ENCODE data around the gene SIK2.
A peak's percentile ranks its signal among the peaks of the same experiment; 100 is the strongest.

Gene SIK2

GRCh38 chr11:111592491-111592890 lies 9.8 kb upstream of the SIK2 start:
- H2BK5ac ChIP-seq (ENCODE audit: low read length) = no peak overlapping the region
- H3K79me2 ChIP-seq (ENCODE audit: control insufficient read depth, insufficient read depth, low read length) = no peaks in the 10 kb centered on the region
- no peaks in the 10 kb centered on the region for H3K27me3 ChIP-seq (ENCODE audit: insufficient read depth, low read length, poor library complexity)
- H3K9ac ChIP-seq (ENCODE audit: low read length) = no peak overlapping the region
- no peak overlapping the region for H2BK15ac ChIP-seq (replicated peaks; ENCODE audit: low read depth)
- H3K4me1 ChIP-seq (ENCODE audit: control insufficient read depth, low read depth, low read length) = no peaks in the 10 kb centered on the region
- no peak overlapping the region for H2BK120ac ChIP-seq (ENCODE audit: low read depth, low read length)
- no peaks in the 10 kb centered on the region for H3K79me1 ChIP-seq (ENCODE audit: low read length)
- H3K4me3 ChIP-seq (ENCODE audit: low read length) = no peak overlapping the region
- H3K36me3 ChIP-seq (ENCODE audit: control insufficient read depth, insufficient read depth, low read length) = no peaks in the 10 kb centered on the region
- no peak overlapping the region for H2AK5ac ChIP-seq (ENCODE audit: low read length)
- H4K5ac ChIP-seq (ENCODE audit: low read length) = no peak overlapping the region
- no peak overlapping the region for H3K27ac ChIP-seq (ENCODE audit: low read depth, low read length)
- H4K8ac ChIP-seq (ENCODE audit: low read depth, low read length) = no peak overlapping the region
- DNase-seq = peak; percentile 80
- H3K23ac ChIP-seq (ENCODE audit: low read length) = no peak overlapping the region
- no peak overlapping the region for H3K18ac ChIP-seq (ENCODE audit: low read length)
- no peak overlapping the region for H3K4me2 ChIP-seq (ENCODE audit: low read length)
- H3K4ac ChIP-seq (ENCODE audit: low read depth, low read length) = no peak overlapping the region
- H3K56ac ChIP-seq (ENCODE audit: low read length) = no peak overlapping the region

- H4K8ac ChIP-seq (ENCODE audit: low read depth, low read length) = no peak overlapping the region
- no peaks in the 10 kb centered on the region for H3K4me1 ChIP-seq (ENCODE audit: control insufficient read depth, low read depth, low read length)
- H4K5ac ChIP-seq (ENCODE audit: low read length) = no peak overlapping the region
- no peak overlapping the region for H3K4ac ChIP-seq (ENCODE audit: low read depth, low read length)
- H3K27me3 ChIP-seq (ENCODE audit: insufficient read depth, low read length, poor library complexity) = no peaks in the 10 kb centered on the region
- no peaks in the 10 kb centered on the region for H3K36me3 ChIP-seq (ENCODE audit: control insufficient read depth, insufficient read depth, low read length)
- H2AK5ac ChIP-seq (ENCODE audit: low read length) = no peak overlapping the region
- H2BK120ac ChIP-seq (ENCODE audit: low read depth, low read length) = no peak overlapping the region
- no peak overlapping the region for H3K4me3 ChIP-seq (ENCODE audit: low read length)
- no peaks in the 10 kb centered on the region for H3K79me2 ChIP-seq (ENCODE audit: control insufficient read depth, insufficient read depth, low read length)
- no peak for DNase-seq
- no peak overlapping the region for H3K9ac ChIP-seq (ENCODE audit: low read length)
- no peak overlapping the region for H3K4me2 ChIP-seq (ENCODE audit: low read length)
- no peak overlapping the region for H2BK5ac ChIP-seq (ENCODE audit: low read length)
- no peak overlapping the region for H3K56ac ChIP-seq (ENCODE audit: low read length)
- no peak overlapping the region for H2BK15ac ChIP-seq (replicated peaks; ENCODE audit: low read depth)
- no peak overlapping the region for H3K23ac ChIP-seq (ENCODE audit: low read length)
- no peak overlapping the region for H3K27ac ChIP-seq (ENCODE audit: low read depth, low read length)
- no peaks in the 10 kb centered on the region for H3K79me1 ChIP-seq (ENCODE audit: low read length)
- no CpG with 5 or more reads among the region's 1 CpG for WGBS (ENCODE audit: extremely low coverage, insufficient coverage, low lambda C conversion rate)
- no peak overlapping the region for H3K18ac ChIP-seq (ENCODE audit: low read length)
Observed at GRCh38 chr11:111596319-111596718, 5.9 kb upstream of the SIK2 start.

GRCh38 chr11:111598148-111598547 lies 4.1 kb upstream of the SIK2 start:
- Histone ChIP-seq H3K27ac (ENCODE audit: low read depth, low read length) (no peak overlapping the region), H2AK5ac (ENCODE audit: low read length) (no peak overlapping the region), H3K36me3 (ENCODE audit: control insufficient read depth, insufficient read depth, low read length) (no peaks in the 10 kb centered on the region), H2BK15ac (replicated peaks; ENCODE audit: low read depth) (no peak overlapping the region), H3K4ac (ENCODE audit: low read depth, low read length) (no peak overlapping the region), H3K79me1 (ENCODE audit: low read length) (no peaks in the 10 kb centered on the region), H3K4me1 (ENCODE audit: control insufficient read depth, low read depth, low read length) (no peaks in the 10 kb centered on the region), H4K8ac (ENCODE audit: low read depth, low read length) (no peak overlapping the region), H3K23ac (ENCODE audit: low read length) (no peak overlapping the region), H3K56ac (ENCODE audit: low read length) (no peak overlapping the region), H3K18ac (ENCODE audit: low read length) (no peak overlapping the region), H2BK5ac (ENCODE audit: low read length) (no peak overlapping the region), H3K4me3 (ENCODE audit: low read length) (no peak overlapping the region), H3K27me3 (ENCODE audit: insufficient read depth, low read length, poor library complexity) (no peaks in the 10 kb centered on the region), H4K5ac (ENCODE audit: low read length) (no peak overlapping the region), H3K4me2 (ENCODE audit: low read length) (no peak overlapping the region), H2BK120ac (ENCODE audit: low read depth, low read length) (no peak overlapping the region), H3K9ac (ENCODE audit: low read length) (no peak overlapping the region), H3K79me2 (ENCODE audit: control insufficient read depth, insufficient read depth, low read length) (no peaks in the 10 kb centered on the region)
- no CpG with 5 or more reads among the region's 1 CpG for WGBS (ENCODE audit: extremely low coverage, insufficient coverage, low lambda C conversion rate)
- DNase-seq = no peak

GRCh38 chr11:111598559-111598958 lies 3.7 kb upstream of the SIK2 start:
- H3K9ac ChIP-seq (ENCODE audit: low read length) = no peak overlapping the region
- H2AK5ac ChIP-seq (ENCODE audit: low read length) = no peak overlapping the region
- no peak overlapping the region for H4K5ac ChIP-seq (ENCODE audit: low read length)
- no peak overlapping the region for H2BK5ac ChIP-seq (ENCODE audit: low read length)
- H4K8ac ChIP-seq (ENCODE audit: low read depth, low read length) = no peak overlapping the region
- H3K4ac ChIP-seq (ENCODE audit: low read depth, low read length) = no peak overlapping the region
- no CpG with 5 or more reads among the region's 2 CpGs for WGBS (ENCODE audit: extremely low coverage, insufficient coverage, low lambda C conversion rate)
- DNase-seq = no peak
- no peak overlapping the region for H3K27ac ChIP-seq (ENCODE audit: low read depth, low read length)
- H3K27me3 ChIP-seq (ENCODE audit: insufficient read depth, low read length, poor library complexity) = no peaks in the 10 kb centered on the region
- no peaks in the 10 kb centered on the region for H3K36me3 ChIP-seq (ENCODE audit: control insufficient read depth, insufficient read depth, low read length)
- H3K23ac ChIP-seq (ENCODE audit: low read length) = no peak overlapping the region
- H3K56ac ChIP-seq (ENCODE audit: low read length) = no peak overlapping the region
- H2BK120ac ChIP-seq (ENCODE audit: low read depth, low read length) = no peak overlapping the region
- no peak overlapping the region for H3K4me2 ChIP-seq (ENCODE audit: low read length)
- no peak overlapping the region for H3K18ac ChIP-seq (ENCODE audit: low read length)
- H3K79me2 ChIP-seq (ENCODE audit: control insufficient read depth, insufficient read depth, low read length) = no peaks in the 10 kb centered on the region
- H2BK15ac ChIP-seq (replicated peaks; ENCODE audit: low read depth) = no peak overlapping the region
- peaks cover 2% of the 10 kb centered on the region for H3K4me1 ChIP-seq (ENCODE audit: control insufficient read depth, low read depth, low read length)
- peaks cover 2% of the 10 kb centered on the region for H3K79me1 ChIP-seq (ENCODE audit: low read length)
- H3K4me3 ChIP-seq (ENCODE audit: low read length) = no peak overlapping the region

GRCh38 chr11:111601636-111601978 lies 642 bp upstream of the SIK2 start:
- Histone ChIP-seq H4K8ac (ENCODE audit: low read depth, low read length) (no peak overlapping the region), H2BK5ac (ENCODE audit: low read length) (no peak overlapping the region), H4K5ac (ENCODE audit: low read length) (no peak overlapping the region), H2BK15ac (replicated peaks; ENCODE audit: low read depth) (no peak overlapping the region), H2BK120ac (ENCODE audit: low read depth, low read length) (no peak overlapping the region), H3K4me3 (ENCODE audit: low read length) (no peak overlapping the region), H2AK5ac (ENCODE audit: low read length) (no peak overlapping the region), H3K36me3 (ENCODE audit: control insufficient read depth, insufficient read depth, low read length) (no peaks in the 10 kb centered on the region), H3K4ac (ENCODE audit: low read depth, low read length) (no peak overlapping the region), H3K18ac (ENCODE audit: low read length) (no peak overlapping the region), H3K79me2 (ENCODE audit: control insufficient read depth, insufficient read depth, low read length) (no peaks in the 10 kb centered on the region), H3K9ac (ENCODE audit: low read length) (peak overlapping the region; percentile 49), H3K4me1 (ENCODE audit: control insufficient read depth, low read depth, low read length) (peaks cover 5% of the 10 kb centered on the region), H3K27ac (ENCODE audit: low read depth, low read length) (no peak overlapping the region), H3K23ac (ENCODE audit: low read length) (no peak overlapping the region), H3K79me1 (ENCODE audit: low read length) (peaks cover 2% of the 10 kb centered on the region), H3K56ac (ENCODE audit: low read length) (peak overlapping the region; percentile 26), H3K27me3 (ENCODE audit: insufficient read depth, low read length, poor library complexity) (peaks cover 3% of the 10 kb centered on the region), H3K4me2 (ENCODE audit: low read length) (peak overlapping the region; percentile 27)
- WGBS (ENCODE audit: extremely low coverage, insufficient coverage, low lambda C conversion rate) = no CpG with 5 or more reads among the region's 9 CpGs
- DNase-seq = no peak

GRCh38 chr11:111602865-111603610 lies 789 bp downstream of the SIK2 start:
- Histone ChIP-seq H3K4me3 (ENCODE audit: low read length) (peak overlapping the region; percentile 73), H2BK5ac (ENCODE audit: low read length) (no peak overlapping the region), H3K4ac (ENCODE audit: low read depth, low read length) (peak overlapping the region; percentile 0), H3K79me1 (ENCODE audit: low read length) (peaks cover 2% of the 10 kb centered on the region), H3K36me3 (ENCODE audit: control insufficient read depth, insufficient read depth, low read length) (no peaks in the 10 kb centered on the region), H3K27ac (ENCODE audit: low read depth, low read length) (no peak overlapping the region), H3K79me2 (ENCODE audit: control insufficient read depth, insufficient read depth, low read length) (no peaks in the 10 kb centered on the region), H3K18ac (ENCODE audit: low read length) (peak overlapping the region; percentile 81), H4K8ac (ENCODE audit: low read depth, low read length) (no peak overlapping the region), H3K27me3 (ENCODE audit: insufficient read depth, low read length, poor library complexity) (peaks cover 3% of the 10 kb centered on the region), H4K5ac (ENCODE audit: low read length) (no peak overlapping the region), H2BK15ac (replicated peaks; ENCODE audit: low read depth) (no peak overlapping the region), H3K4me1 (ENCODE audit: control insufficient read depth, low read depth, low read length) (peaks cover 5% of the 10 kb centered on the region), H3K4me2 (ENCODE audit: low read length) (peak overlapping the region; percentile 63), H3K56ac (ENCODE audit: low read length) (peak overlapping the region; percentile 90), H3K23ac (ENCODE audit: low read length) (peak overlapping the region; percentile 67), H2AK5ac (ENCODE audit: low read length) (no peak overlapping the region), H3K9ac (ENCODE audit: low read length) (peak overlapping the region; percentile 87), H2BK120ac (ENCODE audit: low read depth, low read length) (no peak overlapping the region)
- no CpG with 5 or more reads among the region's 44 CpGs for WGBS (ENCODE audit: extremely low coverage, insufficient coverage, low lambda C conversion rate)
- DNase-seq = peak; percentile 60

All from mesendoderm (in vitro differentiated cells).